KG1 (cell line): ENCODE measurements around the gene MRPS18A.
"Not testable (repeated sequence)": the region's sequence is repeated elsewhere in the genome, so short reads cannot be mapped to it uniquely, and the experiment has no call there.

Experiments
- DNase-seq: peaks from one replicate; lab custom pipeline; 2025; lab: John Stamatoyannopoulos, UW

The MRPS18A gene

GRCh38 chr6:43634702-43635303, 52.8 kb downstream of the MRPS18A start:
- DNase-seq = no peak

GRCh38 chr6:43633002-43633401, 54.6 kb downstream of the MRPS18A start:
- DNase-seq = not testable (repeated sequence)

GRCh38 chr6:43630980-43631619, 56.5 kb downstream of the MRPS18A start:
- no peak for DNase-seq

GRCh38 chr6:43629505-43630300, 57.9 kb downstream of the MRPS18A start:
- peak; percentile 92 for DNase-seq

- peak; percentile 93 for DNase-seq
These were observed 58.5 kb downstream of the MRPS18A start, which contains the start of gene GTPBP2 for GRCh38 chr6:43629104-43629504. Gene GTPBP2 (minus strand): TSS chr6:43629264. CDS start chr6:43629162, 102 bp downstream.

- DNase-seq = no peak
These were observed 59.0 kb downstream of the MRPS18A start for GRCh38 chr6:43628393-43629103.

GRCh38 chr6:43627008-43627825, 60.4 kb downstream of the MRPS18A start:
- no peak for DNase-seq

GRCh38 chr6:43625393-43625992, 62.1 kb downstream of the MRPS18A start:
- no peak for DNase-seq

GRCh38 chr6:43624786-43625288, 62.8 kb downstream of the MRPS18A start:
- DNase-seq = no peak

GRCh38 chr6:43623880-43624785, 63.5 kb downstream of the MRPS18A start:
- DNase-seq = no peak

GRCh38 chr6:43622541-43622940, 65.0 kb downstream of the MRPS18A start:
- no peak for DNase-seq

GRCh38 chr6:43621836-43622180, 65.8 kb downstream of the MRPS18A start:
- DNase-seq = no peak
